HepG2 (cell line): Measurements from ENCODE around the gene CAMK4. TPM values are rescaled to one million over a fixed set of nuclear protein-coding genes. Genes with fewer than 3 reads are reported as not detected.

Source experiments
- ATAC-seq: fragments of 200-7000 bp; cut with Tn5 transposase; 3 replicates; pipeline ENCODE4 v1.9.1; 2020; ENCODE audit warnings: mild to moderate bottlenecking, moderate library complexity
- BruUV-seq: library from RNA; stranded (reverse); fragments of 400-500 nt; replicated peaks from 2 replicates; lab custom pipeline; 2021; lab: Mats Ljungman, UMichigan
- CTCF ChIA-PET: fragments of 300-600 bp; formaldehyde crosslinking; extraction: SDS; loops from one replicate; lab custom pipeline; 2021; ENCODE audit warnings: low total read pairs, inconsistent platforms, low intra/inter-chr PET ratio; lab: Yijun Ruan, JAX
- POLR2A ChIA-PET: fragments of 350-600 bp; sonication (Branson Sonifier 250); formaldehyde crosslinking; loops from one replicate; lab custom pipeline; 2020; ENCODE audit warnings: antibody characterized with exemption, inconsistent platforms; lab: Yijun Ruan, JAX
- DNase-seq: peaks from one replicate; pipeline ENCODE4 v3.0.0-alpha.2; 2015; ENCODE audit warnings: low spot score
- FAIRE-seq: peaks from 3 replicates; lab custom pipeline; 2011; peaks lifted over from hg19 to GRCh38; lab: Jason Lieb, UNC
- H2AFZ ChIP-seq: one replicate; pipeline ENCODE4 v1.6.1; 2011; ENCODE audit warnings: low read length, inconsistent platforms
- H3K27ac ChIP-seq: fragments of 300-600 bp; 3 replicates; pipeline ENCODE4 v1.8.0; 2011; ENCODE audit warnings: mixed run types, mild to moderate bottlenecking, mixed read lengths, low read length, inconsistent platforms; ENCODE audit not compliant: insufficient read depth; ENCODE audit errors: extremely low read length
- H3K27me3 ChIP-seq, 2 experiments: fragments of 200-600 bp in 1 of 2; 2 replicates in 1 of 2; 3 replicates in 1 of 2; pipeline versions ENCODE4 v1.6.0 to v1.8.0; 2011; ENCODE audit warnings: low read length in 2 of 2, mild to moderate bottlenecking in 2 of 2, moderate library complexity in 2 of 2, inconsistent platforms in 1 of 2; ENCODE audit not compliant: insufficient read depth in 2 of 2, control insufficient read depth in 1 of 2
- H3K36me3 ChIP-seq, 2 experiments: fragments of 200-600 bp in 1 of 2; replicated peaks in 1 of 2; 2 replicates in 1 of 2; 3 replicates in 1 of 2; pipeline versions ENCODE4 v1.5.1 to v1.8.0; 2011; ENCODE audit warnings: low read length in 2 of 2, inconsistent platforms in 1 of 2; ENCODE audit not compliant: insufficient read depth in 2 of 2, control insufficient read depth in 1 of 2
- H3K4me1 ChIP-seq: 2 replicates; pipeline ENCODE4 v1.5.1; 2012; ENCODE audit warnings: low read length, inconsistent platforms; ENCODE audit not compliant: insufficient read depth
- H3K4me2 ChIP-seq: 2 replicates; pipeline ENCODE4 v1.6.0; 2011; ENCODE audit warnings: low read depth, low read length, inconsistent platforms
- H3K4me3 ChIP-seq, 3 experiments: fragments of 200-600 bp in 1 of 3; sonication (generic), shearing (Covaris generic) in 1 of 3; replicated peaks in 1 of 3; 2 replicates each; pipeline ENCODE4 v1.5.1; 2011 to 2016; ENCODE audit warnings: low read length in 3 of 3, inconsistent platforms in 2 of 3, low read depth in 2 of 3, mild to moderate bottlenecking in 2 of 3, control low read depth in 1 of 3, mixed read lengths in 1 of 3; ENCODE audit not compliant: insufficient read depth in 1 of 3
- H3K79me2 ChIP-seq: one replicate; pipeline ENCODE4 v1.6.1; 2011; ENCODE audit warnings: low read length, inconsistent platforms; ENCODE audit not compliant: insufficient read depth
- H3K9ac ChIP-seq: 2 replicates; pipeline ENCODE4 v1.6.0; 2011; ENCODE audit warnings: mild to moderate bottlenecking, low read depth, low read length, inconsistent platforms; ENCODE audit not compliant: insufficient read depth
- H3K9me3 ChIP-seq: 2 replicates; pipeline ENCODE4 v1.5.1; 2012; ENCODE audit warnings: mild to moderate bottlenecking, low read length
- H4K20me1 ChIP-seq: 2 replicates; pipeline ENCODE4 v1.6.0; 2011; ENCODE audit warnings: inconsistent platforms, mild to moderate bottlenecking, low read length, moderate library complexity; ENCODE audit not compliant: insufficient read depth
- ADNP ChIP-seq: sonication (generic); formaldehyde crosslinking; IDR thresholded peaks from 2 replicates; pipeline ENCODE4 v1.4.0; 2020; ENCODE audit warnings: missing genetic modification reagents
- DPF2 ChIP-seq: sonication (generic); formaldehyde crosslinking; IDR thresholded peaks from 2 replicates; pipeline ENCODE4 v1.4.0; 2020; ENCODE audit warnings: mild to moderate bottlenecking, low read depth, missing genetic modification reagents, borderline replicate concordance
- HOXA5 ChIP-seq: sonication (generic); formaldehyde crosslinking; IDR thresholded peaks from 2 replicates; pipeline ENCODE4 v1.4.0; 2020; ENCODE audit warnings: missing genetic modification reagents
- LCORL ChIP-seq, 2 experiments: fragments of 450-650 bp in 1 of 2; sonication (generic) in 1 of 2; formaldehyde crosslinking in 1 of 2; IDR thresholded peaks; 2 replicates each; pipeline versions ENCODE4 v1.5.0 to v1.6.1; 2017 to 2020; ENCODE audit warnings: antibody characterized with exemption in 1 of 2, missing genetic modification reagents in 1 of 2
- NR0B2 ChIP-seq: sonication (generic); formaldehyde crosslinking; IDR thresholded peaks from 2 replicates; pipeline ENCODE4 v1.4.0; 2020; ENCODE audit warnings: mild to moderate bottlenecking, missing genetic modification reagents
- PAXIP1 ChIP-seq: sonication (generic); formaldehyde crosslinking; conservative IDR thresholded peaks from 2 replicates; pipeline ENCODE4 v1.4.0; 2020; ENCODE audit warnings: mild to moderate bottlenecking, missing genetic modification reagents, moderate library complexity
- RERE ChIP-seq: IDR thresholded peaks from 2 replicates; pipeline ENCODE4 v1.6.1; 2016; ENCODE audit warnings: low read depth, missing genetic modification reagents, missing compliant biosample characterization
- SP2 ChIP-seq: sonication (generic); formaldehyde crosslinking; IDR thresholded peaks from 2 replicates; pipeline ENCODE4 v1.5.1; 2020; ENCODE audit warnings: mild to moderate bottlenecking, missing genetic modification reagents
- ZNF207 ChIP-seq: fragments of 450-650 bp; IDR thresholded peaks from 2 replicates; pipeline ENCODE4 v1.6.1; 2016; ENCODE audit warnings: antibody characterized with exemption, borderline replicate concordance
- ZNF232 ChIP-seq: sonication (generic); formaldehyde crosslinking; IDR thresholded peaks from 2 replicates; pipeline ENCODE4 v1.4.0; 2020; ENCODE audit warnings: missing genetic modification reagents, borderline replicate concordance
- ZNF709 ChIP-seq: sonication (generic); formaldehyde crosslinking; IDR thresholded peaks from 2 replicates; pipeline ENCODE4 v1.5.0; 2020; ENCODE audit warnings: mild to moderate bottlenecking, missing genetic modification reagents
- whole genome bisulfite sequencing: methylation state at CpG from one replicate; pipeline ENCODE4 v1.1.6; 2017; ENCODE audit warnings: low lambda C conversion rate; 5-methylcytosine and 5-hydroxymethylcytosine counted together
- in situ Hi-C: cut with HindIII; loops from 2 replicates; pipeline ENCODE4 v1.10.0; 2017; ENCODE audit warnings: low pct_unique_long_range_greater_than_20kb; ENCODE audit not compliant: extremely low pct_ligation_motif_present
- intact Hi-C: fragments of 100-400 bp; cut with micrococcal nuclease; formaldehyde crosslinking; loops from one replicate; pipeline ENCODE4 v1.10.0; 2022; ENCODE audit not compliant: unreplicated experiment
- polyA plus RNA-seq, 8 experiments: library from polyadenylated mRNA; depleted of rRNA in 3 of 8; stranded (reverse) in 7 of 8; unstranded in 1 of 8; fragments of >200 nt; fragmentation: Illumina TruSeq in 4 of 8; extraction: Trizol in 4 of 8; gene quantifications; 2 replicates each; pipeline versions ENCODE4 v1.2.1 to v1.2.3, GENCODE V29; 2011 to 2016; ENCODE audit warnings: low read depth in 4 of 8, missing spikeins in 1 of 8, mixed read lengths in 1 of 8; ENCODE audit not compliant: insufficient read depth in 1 of 8
- total RNA-seq, 5 experiments: library from RNA; depleted of rRNA; stranded (reverse); fragments of >200 nt; fragmentation: Illumina TruSeq; extraction: Trizol; gene quantifications; 2 replicates each; pipeline ENCODE4 v1.2.3, GENCODE V29; 2016; ENCODE audit warnings: low read depth in 1 of 5
- TF ChIP-seq, protein P1 (sequence below): sonication (generic); formaldehyde crosslinking; IDR thresholded peaks from 2 replicates; pipeline ENCODE4 v1.8.0; 2022; ENCODE audit warnings: mild to moderate bottlenecking, missing genetic modification reagents, moderate library complexity

CAMK4 gene
- total and polyA plus RNA-seq, 2 of the 13 experiments (the other 11 are each of a cell fraction or from before 2014, with no cell fraction given) = not detected

DNA sequence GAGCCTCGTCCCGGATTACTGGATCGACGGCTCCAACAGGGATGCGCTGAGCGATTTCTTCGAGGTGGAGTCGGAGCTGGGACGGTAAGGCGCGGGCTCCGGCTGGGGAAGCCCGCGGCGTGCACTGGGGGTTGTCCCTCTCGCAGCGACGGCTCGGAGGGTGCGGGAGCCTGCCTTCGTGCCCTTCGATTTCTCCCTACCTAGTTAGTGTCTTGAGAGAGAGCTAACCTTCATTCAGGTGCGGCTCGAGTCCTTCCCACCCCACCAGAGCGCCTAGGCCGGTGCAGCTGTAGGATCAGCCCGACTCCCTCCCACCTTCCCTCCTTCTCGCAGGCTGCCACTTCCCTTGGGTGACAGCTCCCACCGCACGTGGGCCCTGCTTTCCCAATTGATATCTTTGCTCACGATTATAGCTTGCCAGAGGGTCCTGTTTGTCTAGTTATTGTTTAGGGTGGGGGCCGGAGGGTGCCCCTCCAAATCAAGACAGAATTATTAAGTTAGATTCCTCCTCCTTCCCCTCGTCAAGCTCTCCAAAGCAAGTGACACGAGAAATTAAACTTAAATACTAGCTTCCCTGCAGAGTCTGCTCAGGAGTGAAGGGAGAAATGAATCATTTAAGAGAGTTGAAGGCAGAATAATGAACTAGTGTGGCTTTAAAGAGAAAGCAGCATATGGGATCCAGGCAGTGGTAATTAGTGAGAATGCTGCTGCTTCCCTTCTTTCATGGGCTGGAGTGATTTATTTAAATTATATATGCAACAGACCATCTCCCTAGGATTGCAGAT lies 569 bp downstream of the CAMK4 start:
- no peak for DNase-seq
- TF ChIP-seq PAXIP1 (CRISPR knock-in tag) (no peak), RERE (no peak), SP2 (CRISPR knock-in tag) (no peak), ZNF207 (no peak), HOXA5 (CRISPR knock-in tag) (no peak), ZNF709 (no peak), LCORL (IDR thresholded peaks at IDR 0.05) (no peak), LCORL (CRISPR knock-in tag; IDR thresholded peaks at IDR 0.05) (no peak), ADNP (no peak), DPF2 (no peak), NR0B2 (CRISPR knock-in tag) (no peak), ZNF232 (CRISPR knock-in tag) (no peak)
- TF ChIP-seq, protein P1, sequence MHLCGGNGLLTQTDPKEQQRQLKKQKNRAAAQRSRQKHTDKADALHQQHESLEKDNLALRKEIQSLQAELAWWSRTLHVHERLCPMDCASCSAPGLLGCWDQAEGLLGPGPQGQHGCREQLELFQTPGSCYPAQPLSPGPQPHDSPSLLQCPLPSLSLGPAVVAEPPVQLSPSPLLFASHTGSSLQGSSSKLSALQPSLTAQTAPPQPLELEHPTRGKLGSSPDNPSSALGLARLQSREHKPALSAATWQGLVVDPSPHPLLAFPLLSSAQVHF (CRISPR knock-in tag) = no peak

More for the DNA sequence above, 569 bp downstream of the CAMK4 start:
- Histone ChIP-seq H2AFZ (no peak overlapping the region), H3K79me2 (no peaks in the 10 kb centered on the region), H3K36me3 (no peaks in the 10 kb centered on the region), H4K20me1 (no peaks in the 10 kb centered on the region), H3K9me3 (no peaks in the 10 kb centered on the region), H3K27ac (no peak overlapping the region), H3K4me3 (peak overlapping the region; percentile 30 to 60 (median 31); a peak in 3 of 6 replicates), H3K4me2 (peak overlapping the region; percentile 65), H3K27me3 (peaks cover 1 to 33% of the 10 kb centered on the region in 2 experiments; a peak in 3 of 5 replicates), H3K9ac (no peak overlapping the region), H3K4me1 (peaks cover 5% of the 10 kb centered on the region; the same call in 1 of the 2 replicates)
- WGBS = 4% methylated on average over 13 of the region's 34 CpGs
- no peak for FAIRE-seq
- intact Hi-C loops = no loop called here
- ChIA-PET CTCF (no interaction called here), POLR2A (no interaction called here)
- in situ Hi-C loops = no loop called here
- no TSS peak for BruUV-seq
- ATAC-seq = peak; percentile 47; the same call in 2 of the 3 replicates
